SU-DHL-6 (cell line): ENCODE results near the gene CHP1.
"Not testable (repeated sequence)": the region's sequence is repeated elsewhere in the genome, so short reads cannot be mapped to it uniquely, and the experiment has no call there.

Source experiments
- H2AFZ ChIP-seq: fragments of 200-600 bp; sonication (generic); 2 replicates; pipeline ENCODE4 v1.6.1; 2014; ENCODE audit warnings: low read depth, mild to moderate bottlenecking, moderate library complexity, mixed read lengths, antibody characterized with exemption, low read length; ENCODE audit not compliant: severe bottlenecking
- H3F3A ChIP-seq: fragments of 200-600 bp; shearing (Covaris generic); 2 replicates; pipeline ENCODE4 v1.6.0; 2016; ENCODE audit warnings: antibody characterized with exemption, mild to moderate bottlenecking; ENCODE audit not compliant: insufficient read depth
- H3K27ac ChIP-seq: fragments of 200-600 bp; sonication (generic); 2 replicates; pipeline ENCODE4 v1.5.1; 2016; ENCODE audit warnings: low read depth, mild to moderate bottlenecking, low read length, moderate library complexity, mixed read lengths
- H3K27me3 ChIP-seq: fragments of 200-600 bp; sonication (generic), shearing (Covaris generic); 2 replicates; pipeline ENCODE4 v1.6.0; 2014; ENCODE audit warnings: mild to moderate bottlenecking, low read length
- H3K36me3 ChIP-seq: fragments of 200-600 bp; sonication (generic); 2 replicates; pipeline ENCODE4 v1.6.1; 2014; ENCODE audit warnings: mild to moderate bottlenecking, low read length, mixed read lengths
- H3K4me2 ChIP-seq: fragments of 300-600, 200-600 bp; shearing (Covaris generic), sonication (generic); 2 replicates; pipeline ENCODE4 v1.6.0; 2014; ENCODE audit warnings: low read length, low read depth, mild to moderate bottlenecking; ENCODE audit not compliant: poor library complexity, severe bottlenecking
- H3K4me3 ChIP-seq: fragments of 200-600 bp; sonication (generic); 2 replicates; pipeline ENCODE4 v1.5.1; 2014; ENCODE audit warnings: antibody characterized with exemption, low read length, mild to moderate bottlenecking, mixed read lengths; ENCODE audit not compliant: insufficient read depth, poor library complexity, severe bottlenecking
- H3K79me2 ChIP-seq: fragments of 200-600 bp; sonication (generic); 2 replicates; pipeline ENCODE4 v1.6.1; 2014; ENCODE audit warnings: mild to moderate bottlenecking, low read length, moderate library complexity; ENCODE audit not compliant: insufficient read depth
- H3K9ac ChIP-seq: fragments of 200-600 bp; sonication (generic); 2 replicates; pipeline ENCODE4 v1.7.0; 2014; ENCODE audit warnings: mild to moderate bottlenecking, low read length
- H3K9me2 ChIP-seq: fragments of 200-600 bp; sonication (generic); replicated peaks from 2 replicates; pipeline ENCODE4 v1.6.1; 2014; ENCODE audit warnings: low read length; ENCODE audit not compliant: insufficient read depth
- H3K9me3 ChIP-seq: fragments of 200-600 bp; sonication (generic); 2 replicates; pipeline ENCODE4 v1.6.1; 2014; ENCODE audit warnings: low read length, mixed read lengths; ENCODE audit not compliant: insufficient read depth
- H4K20me1 ChIP-seq: fragments of 200-600 bp; sonication (generic); 2 replicates; pipeline ENCODE4 v1.6.1; 2014; ENCODE audit warnings: low read depth, mild to moderate bottlenecking, antibody characterized with exemption, low read length, moderate library complexity, mixed read lengths
- CTCF ChIP-seq: fragments of 200-600 bp; sonication (generic); IDR thresholded peaks from one replicate; pipeline ENCODE4 v1.5.1; 2017; ENCODE audit warnings: antibody characterized with exemption, mild to moderate bottlenecking, low read length, moderate library complexity; ENCODE audit not compliant: insufficient read depth, poor library complexity, severe bottlenecking
- EZH2phosphoT487 ChIP-seq: fragments of 200-600 bp; sonication (generic), shearing (Covaris generic); conservative IDR thresholded peaks from 2 replicates; pipeline ENCODE4 v1.6.1; 2018; ENCODE audit warnings: mild to moderate bottlenecking, antibody characterized with exemption, low read length, moderate library complexity, mixed read lengths

Gene CHP1

DNA sequence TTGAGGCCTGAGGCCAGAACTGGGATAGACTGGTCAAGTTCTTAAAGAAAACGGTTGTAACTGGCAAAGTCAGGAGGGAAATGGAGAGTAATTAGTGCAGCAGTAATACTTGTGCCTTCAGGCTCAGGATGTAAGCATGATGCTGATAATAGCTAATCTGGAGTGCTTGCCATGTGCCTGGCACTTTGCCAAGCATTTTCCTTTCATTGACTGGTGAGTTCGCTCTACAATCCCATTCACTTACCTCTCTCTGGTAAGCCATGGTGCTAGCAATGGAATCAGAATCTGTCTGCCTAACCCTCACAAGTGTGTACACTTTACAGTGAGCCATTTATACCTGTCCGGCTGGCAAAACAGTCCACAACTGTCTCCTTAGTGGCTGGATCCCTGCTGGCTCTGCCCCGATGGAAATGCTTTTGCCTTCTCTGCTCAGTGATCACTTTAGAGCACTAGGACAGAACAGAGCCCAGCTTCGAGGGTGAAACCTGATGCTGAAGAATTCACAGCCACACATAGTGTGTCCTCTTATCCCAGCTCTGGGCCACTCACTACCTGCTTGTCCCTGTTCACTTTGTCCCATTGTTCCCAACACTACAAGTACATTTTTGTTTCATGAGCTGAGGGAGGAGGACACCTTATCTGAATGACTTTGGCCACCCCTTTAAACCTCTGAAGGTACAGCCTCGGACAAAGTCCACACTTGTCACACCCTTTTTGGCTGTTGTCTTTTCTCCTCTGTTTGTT, 10.3 kb downstream of the CHP1 start:
- no peak overlapping the region for H3K27ac ChIP-seq
- no peaks in the 10 kb centered on the region for H3K36me3 ChIP-seq
- H2AFZ ChIP-seq = no peak overlapping the region
- no peaks in the 10 kb centered on the region for H3K27me3 ChIP-seq
- no peak for TF ChIP-seq CTCF
- no peak for TF ChIP-seq EZH2phosphoT487
- H3K9ac ChIP-seq = no peak overlapping the region
- H4K20me1 ChIP-seq = no peaks in the 10 kb centered on the region
- 0 out of 2 replicates have a peak, but pooled peaks cover 4% of the 10 kb centered on the region for H3K79me2 ChIP-seq
- no peaks in the 10 kb centered on the region for H3K9me2 ChIP-seq
- no peaks in the 10 kb centered on the region for H3K9me3 ChIP-seq
- no peak overlapping the region for H3K4me3 ChIP-seq
- H3K4me2 ChIP-seq = no peak overlapping the region
- H3F3A ChIP-seq = no peaks in the 10 kb centered on the region

DNA sequence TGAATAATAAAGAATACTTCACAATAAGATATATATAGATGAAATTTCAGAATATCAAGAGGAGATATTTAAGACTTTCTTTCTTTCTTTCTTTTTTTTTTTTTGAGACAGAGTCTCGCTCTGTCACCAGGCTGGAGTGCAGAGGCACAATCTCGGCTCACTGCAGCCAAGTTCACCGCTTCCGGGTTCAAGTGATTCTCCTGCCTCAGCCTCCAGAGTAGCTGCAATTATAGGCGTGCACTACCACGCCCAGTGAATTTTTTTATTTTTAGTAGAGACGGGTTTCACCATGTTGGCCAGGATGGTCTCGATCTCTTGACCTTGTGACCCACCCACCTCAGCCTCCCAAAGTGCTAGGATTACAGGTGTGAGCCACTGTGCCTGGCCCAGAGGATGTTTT, 19.7 kb downstream of the CHP1 start:
- not testable (repeated sequence) for H3K79me2 ChIP-seq, H3K9me3 ChIP-seq, H2AFZ ChIP-seq, H3K9ac ChIP-seq, H3K27ac ChIP-seq, H3K27me3 ChIP-seq, H3K4me3 ChIP-seq, H3K36me3 ChIP-seq, H3K9me2 ChIP-seq, H3F3A ChIP-seq, H4K20me1 ChIP-seq, H3K4me2 ChIP-seq

DNA sequence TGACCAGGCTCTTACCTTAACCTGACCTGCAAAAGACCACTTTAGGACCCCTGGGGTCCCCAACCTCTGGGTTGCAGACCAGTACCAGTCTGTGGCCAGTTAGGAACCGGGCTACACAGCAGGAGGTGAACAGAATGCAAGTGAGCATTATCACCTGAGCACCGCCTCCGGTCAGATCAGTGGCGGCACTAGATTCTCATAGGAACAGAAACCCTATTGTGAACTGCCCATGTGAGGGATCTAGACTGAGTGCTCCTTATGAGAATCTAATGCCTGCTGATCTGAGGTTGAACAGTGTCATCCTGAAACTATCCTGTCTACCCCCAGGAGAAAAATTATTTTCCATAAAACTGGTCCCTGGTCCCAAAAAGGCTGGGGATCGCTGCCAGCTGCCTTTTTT, 20.3 kb downstream of the CHP1 start:
- Histone ChIP-seq H3K9ac (no peak overlapping the region), H3K27me3 (no peaks in the 10 kb centered on the region), H3K4me3 (no peak overlapping the region), H4K20me1 (no peaks in the 10 kb centered on the region), H3K27ac (no peak overlapping the region), H3K9me2 (no peaks in the 10 kb centered on the region), H3K4me2 (no peak overlapping the region), H2AFZ (no peak overlapping the region), H3F3A (no peaks in the 10 kb centered on the region), H3K79me2 (no peaks in the 10 kb centered on the region), H3K9me3 (no peaks in the 10 kb centered on the region), H3K36me3 (no peaks in the 10 kb centered on the region)
- no peak for TF ChIP-seq CTCF
- no peak for TF ChIP-seq EZH2phosphoT487

- H3K27ac ChIP-seq = peak overlapping the region; percentile 30; the same call in 1 of the 2 replicates
Observed at GRCh38 chr15:41254560-41254959, 23.5 kb downstream of the CHP1 start.

More at GRCh38 chr15:41254560-41254959, 23.5 kb downstream of the CHP1 start:
- Histone ChIP-seq H3F3A (peaks cover 9% of the 10 kb centered on the region; the same call in 1 of the 2 replicates), H3K9me2 (no peaks in the 10 kb centered on the region), H3K27me3 (no peaks in the 10 kb centered on the region), H2AFZ (peak overlapping the region; percentile 27), H3K79me2 (no peaks in the 10 kb centered on the region), H3K9ac (0 out of 2 replicates have a peak overlapping the region, but pooled peaks have one; percentile 19), H3K4me2 (peak overlapping the region; percentile 44), H3K36me3 (peaks cover 2% of the 10 kb centered on the region; the same call in 1 of the 2 replicates), H3K9me3 (no peaks in the 10 kb centered on the region), H4K20me1 (no peaks in the 10 kb centered on the region), H3K4me3 (no peak overlapping the region)
- TF ChIP-seq CTCF = no peak
- TF ChIP-seq EZH2phosphoT487 = no peak
